HG03097 (cell line): ENCODE measurements around the gene PHC2.

ENCODE experiments used
- ATAC-seq: cut with Tn5 transposase; IDR thresholded peaks from one replicate; pipeline ENCODE4 v1.9.1; 2021; ENCODE audit not compliant: unreplicated experiment, low FRiP score

The PHC2 gene

DNA sequence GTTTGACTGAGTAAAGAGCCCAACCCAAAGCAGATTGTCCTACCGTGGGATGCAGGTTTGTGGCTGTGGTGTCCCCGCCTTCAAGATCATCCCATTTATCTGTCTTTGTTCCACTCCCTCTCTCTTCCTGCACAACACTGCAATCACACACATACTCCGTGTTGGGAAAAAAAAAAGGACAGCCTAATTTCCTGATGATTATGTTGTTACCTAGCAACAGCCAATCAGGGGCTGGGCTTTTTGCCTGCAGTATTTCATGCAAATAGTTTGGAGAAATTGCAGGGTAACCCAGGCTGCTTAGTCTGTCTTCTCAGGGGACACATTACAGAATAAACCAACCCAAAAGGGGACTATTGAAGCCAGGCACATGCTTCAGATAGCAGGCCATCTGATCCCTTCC is 38.3 kb downstream of the PHC2 start:
- ATAC-seq = no peak

DNA sequence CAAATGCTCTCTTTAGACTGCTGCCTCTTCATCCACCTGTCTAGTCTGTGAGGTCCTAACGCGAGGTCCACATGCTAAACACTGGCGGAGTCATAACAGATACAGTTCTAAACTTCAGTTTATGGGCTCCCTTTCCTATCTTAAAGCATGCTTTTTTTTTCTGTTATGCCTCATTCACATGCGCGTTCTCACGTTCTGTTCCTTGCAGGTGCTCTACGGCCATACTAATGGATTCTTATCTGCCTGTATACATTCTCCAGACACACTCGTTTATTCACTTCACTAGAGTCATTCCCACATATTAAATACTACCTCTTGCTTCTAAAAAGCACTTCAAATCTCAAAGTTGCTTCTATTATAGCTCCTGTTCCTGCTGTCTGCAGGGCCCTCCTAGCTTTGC is 38.7 kb downstream of the PHC2 start:
- ATAC-seq = no peak

DNA sequence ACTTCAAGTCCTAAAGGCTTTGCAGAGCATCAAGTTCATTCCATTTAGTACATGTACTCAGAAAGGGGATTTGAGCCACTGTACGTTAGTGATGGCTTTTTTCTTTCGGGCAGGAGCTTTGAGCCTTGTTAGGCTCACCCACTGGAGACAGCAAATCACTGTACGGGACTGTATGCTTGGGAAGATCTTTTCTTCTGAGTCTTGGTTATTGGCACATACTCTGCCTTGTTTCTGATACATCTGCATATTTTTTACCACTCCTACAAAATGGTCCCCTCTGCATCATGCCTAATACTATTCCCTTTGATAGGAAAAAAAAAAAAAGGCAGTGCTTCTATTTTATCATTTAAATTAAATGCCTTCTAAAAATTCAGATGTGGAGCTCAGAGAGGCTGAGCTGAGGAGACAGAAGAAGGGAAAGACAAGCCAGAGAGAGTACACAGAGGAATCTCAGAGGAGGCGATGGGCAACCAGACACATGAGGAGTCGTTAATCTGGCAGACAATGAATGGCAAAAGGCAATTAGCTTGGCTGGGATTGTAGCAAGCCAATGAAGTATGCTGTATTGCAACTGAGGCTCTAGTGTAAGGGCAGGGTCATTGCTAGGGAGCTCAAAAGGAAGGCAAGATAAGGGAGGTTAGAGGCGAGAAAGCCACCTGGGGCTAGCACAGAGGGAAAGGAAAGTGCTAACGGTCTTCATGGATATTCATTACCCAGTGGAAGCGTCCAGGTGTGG is 39.4 kb downstream of the PHC2 start:
- no peak for ATAC-seq

DNA sequence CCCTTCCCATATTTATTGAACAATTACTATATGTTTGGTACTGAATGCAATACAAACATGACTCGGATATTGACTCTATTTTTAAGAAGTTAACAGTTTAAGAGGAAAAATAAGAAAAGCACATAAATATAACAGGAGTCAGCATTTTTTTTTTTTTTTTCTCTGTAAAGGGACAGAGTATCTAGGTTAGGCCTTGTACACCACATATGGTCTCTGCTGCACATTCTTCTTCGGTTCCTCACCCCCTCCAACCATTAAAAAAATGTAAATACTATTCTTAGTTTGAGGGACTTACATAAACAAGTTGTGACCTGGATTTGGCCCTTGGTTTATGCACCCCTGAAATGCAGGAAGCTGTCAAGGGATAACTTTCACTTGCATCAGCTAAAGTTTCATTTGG is 40.4 kb downstream of the PHC2 start:
- ATAC-seq = no peak

DNA sequence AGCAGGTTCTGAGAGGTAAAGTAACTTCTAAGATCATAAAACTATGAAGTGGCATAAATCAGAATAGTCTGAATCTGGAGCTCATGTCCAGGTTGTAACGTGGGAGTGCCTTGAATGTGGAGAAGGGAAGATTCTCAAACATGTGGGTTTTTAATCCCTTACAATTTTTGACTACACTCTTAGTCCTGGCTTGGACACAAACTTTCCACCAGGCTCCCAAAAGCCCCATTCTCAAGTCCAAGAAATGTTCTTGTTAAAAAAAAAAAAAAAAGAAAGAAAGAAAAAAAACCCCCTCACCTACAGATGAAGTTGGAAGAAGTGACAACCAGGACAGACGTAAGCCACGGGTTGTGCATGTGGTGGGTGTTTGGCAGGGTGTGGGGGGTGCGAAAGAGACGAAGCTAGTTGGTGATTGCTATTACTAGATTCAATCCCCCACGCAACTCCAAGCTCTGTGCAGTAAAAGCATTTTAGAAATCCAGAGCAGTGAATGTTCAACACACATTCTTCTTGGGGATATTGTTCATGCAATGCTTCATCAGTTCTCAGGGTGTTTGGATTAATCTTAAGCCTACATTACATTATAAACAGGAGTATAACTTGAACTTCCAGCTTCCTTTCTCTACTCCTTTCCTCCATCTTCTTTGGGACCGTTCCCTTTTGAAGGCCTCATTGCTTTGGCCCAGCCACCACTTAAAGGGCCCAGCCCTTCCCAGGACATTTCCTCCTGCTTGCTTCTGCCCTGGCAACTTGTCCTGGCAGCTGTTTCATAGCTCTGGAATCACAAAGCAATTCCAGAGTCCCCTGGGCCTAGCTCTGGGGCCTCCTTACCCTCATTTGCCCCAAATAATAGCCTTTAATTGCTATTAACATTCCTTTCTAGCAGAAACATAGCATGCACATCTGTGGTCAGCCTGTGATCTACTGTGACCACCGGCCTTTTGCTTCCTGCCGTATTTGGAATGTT is 41.8 kb downstream of the PHC2 start:
- no peak for ATAC-seq

DNA sequence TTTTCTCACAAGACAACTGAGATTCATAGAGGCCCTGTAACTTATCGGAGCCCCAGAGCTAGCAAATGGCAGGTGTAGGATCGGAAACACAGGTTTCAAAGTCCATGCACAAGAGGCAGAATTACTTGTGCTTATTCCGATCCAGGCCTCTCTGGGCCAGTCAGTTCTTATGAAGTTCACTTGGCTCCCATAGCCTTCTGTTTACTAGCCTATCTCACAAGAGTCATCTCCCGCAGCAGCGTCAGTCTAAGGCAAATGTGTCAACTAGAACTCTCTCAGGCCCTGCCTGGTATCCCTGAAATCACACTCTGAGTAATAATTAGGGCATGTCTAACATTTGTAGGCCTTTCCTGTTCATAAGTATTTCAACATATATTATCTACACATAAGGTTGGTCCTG is 43.3 kb downstream of the PHC2 start:
- no peak for ATAC-seq

DNA sequence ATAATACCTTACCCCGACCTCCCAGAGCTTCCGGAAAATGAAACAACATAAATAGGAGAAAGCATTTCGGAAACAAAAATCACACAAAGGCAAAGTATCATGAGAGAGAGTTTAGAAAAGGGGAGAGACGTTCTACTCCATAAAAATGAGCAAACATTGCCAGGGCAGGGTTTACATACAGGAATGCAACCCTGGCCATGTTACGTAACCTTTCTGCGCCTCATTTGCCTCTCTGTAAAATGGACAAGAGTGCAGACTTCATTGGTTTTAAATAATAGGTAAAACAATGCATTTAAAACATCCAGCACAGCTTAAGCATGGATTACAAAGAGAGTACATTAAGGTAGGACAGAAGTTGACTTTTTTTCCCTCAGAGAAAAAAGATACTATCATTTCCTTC is 45.6 kb downstream of the PHC2 start:
- no peak for ATAC-seq

DNA sequence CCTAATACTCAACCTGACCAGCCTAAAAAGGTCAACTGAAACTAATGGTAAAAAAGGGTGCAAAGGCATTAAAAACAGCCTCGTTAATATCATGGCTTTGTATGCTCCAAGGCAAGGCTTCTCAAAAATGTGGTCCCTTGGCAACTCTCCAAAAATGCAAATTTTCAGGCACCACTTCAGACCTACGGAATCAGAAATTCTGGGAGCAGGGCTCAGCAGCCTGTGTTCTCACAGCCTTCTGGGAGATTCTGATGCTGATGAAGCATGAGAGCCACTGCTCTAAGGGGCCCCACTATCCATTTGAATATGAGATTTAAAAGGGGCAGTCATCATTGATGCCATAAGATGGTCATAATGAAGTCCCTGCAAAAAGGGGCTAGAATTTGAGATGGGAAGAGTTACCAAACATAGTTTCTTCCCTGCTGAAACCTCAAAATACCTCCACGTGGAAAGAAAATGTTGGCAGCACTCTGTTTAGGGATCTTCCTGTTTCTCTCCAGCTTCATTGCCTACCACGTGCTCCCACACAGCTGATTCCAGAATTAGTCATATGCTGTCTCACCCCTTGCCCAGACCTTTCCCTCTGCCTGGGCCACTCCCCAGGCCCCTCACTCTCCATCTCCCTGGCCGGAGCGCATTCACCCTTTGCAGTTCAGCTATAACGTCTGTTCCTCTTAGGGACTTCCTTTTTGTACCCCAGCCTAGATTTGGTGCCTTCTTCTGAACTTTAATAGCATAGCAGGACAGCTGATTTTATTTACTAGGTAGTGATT is 46.7 kb downstream of the PHC2 start:
- no peak for ATAC-seq

DNA sequence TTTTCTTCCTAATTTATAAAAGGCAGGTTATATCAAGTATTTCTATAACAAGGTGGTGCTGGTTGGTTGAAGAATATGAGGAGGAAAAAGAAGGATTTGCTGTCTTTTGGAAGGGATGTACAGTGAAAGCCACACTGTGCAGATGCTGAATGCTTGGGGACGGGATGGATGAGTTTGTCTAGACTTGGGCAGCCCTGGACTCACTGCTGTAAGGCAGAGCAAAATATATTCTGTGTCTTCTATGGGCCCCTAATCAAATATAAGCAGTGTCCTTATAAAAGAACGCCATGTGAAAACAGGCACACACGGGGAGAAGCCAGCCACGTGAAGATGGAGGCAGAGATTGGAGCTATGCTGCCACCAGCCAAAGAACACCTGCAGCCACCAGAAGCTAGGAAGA is 47.4 kb downstream of the PHC2 start:
- ATAC-seq = no peak

DNA sequence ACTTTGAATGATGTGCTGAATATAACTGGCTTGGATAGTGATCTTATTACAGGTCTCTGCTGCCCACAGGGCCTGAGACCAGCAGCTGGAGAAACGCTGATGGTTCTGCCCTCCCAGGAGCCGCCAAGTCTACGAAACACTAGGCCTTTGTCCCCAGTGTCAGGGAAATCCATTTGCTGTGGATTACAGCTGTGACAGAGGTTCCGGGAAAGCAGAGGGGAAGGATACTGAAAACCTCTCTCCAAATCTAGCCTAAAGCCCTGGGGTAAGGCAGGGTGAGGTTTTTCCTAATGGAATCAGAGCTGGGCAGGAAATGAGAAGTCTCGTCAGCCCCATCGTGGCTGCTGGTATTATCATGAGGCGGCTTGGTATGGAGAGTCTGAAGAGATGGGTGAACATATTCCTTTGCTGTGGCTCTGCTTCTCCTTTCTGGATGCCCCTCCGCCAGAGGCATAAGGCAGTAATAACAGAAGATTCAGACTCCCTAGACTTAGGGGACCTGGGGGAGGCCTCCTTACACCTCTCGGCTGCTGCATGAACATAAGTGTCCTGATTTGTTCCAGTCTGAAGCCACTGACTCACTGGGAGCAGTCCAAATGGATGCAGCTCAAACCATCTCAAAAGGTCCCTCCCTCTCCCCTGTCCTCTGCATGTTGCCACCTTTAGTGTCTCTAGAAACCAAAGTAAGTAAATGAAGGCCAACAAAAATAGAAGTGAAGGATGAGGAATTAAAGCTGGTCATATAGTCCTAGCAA is 48.1 kb downstream of the PHC2 start:
- ATAC-seq = no peak

DNA sequence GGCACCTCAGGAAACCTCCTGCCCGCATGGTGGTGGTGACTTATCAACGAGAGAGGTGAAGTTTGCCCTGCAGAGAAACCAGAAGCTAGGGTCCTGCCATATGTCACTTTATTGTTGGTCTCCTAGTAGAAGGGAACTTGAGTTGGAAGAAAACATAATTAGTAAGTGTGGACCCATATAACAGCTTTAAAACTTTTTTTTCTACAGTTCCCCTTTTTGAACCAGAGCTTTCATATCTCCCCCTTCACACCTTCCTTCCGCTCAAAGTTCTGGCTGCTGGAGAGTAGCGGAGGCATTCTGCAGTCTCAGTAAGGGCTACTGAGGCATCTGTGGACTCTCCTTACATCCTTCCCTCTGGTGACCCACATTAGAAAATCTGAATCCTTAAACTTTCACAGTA is 48.9 kb downstream of the PHC2 start:
- no peak for ATAC-seq

DNA sequence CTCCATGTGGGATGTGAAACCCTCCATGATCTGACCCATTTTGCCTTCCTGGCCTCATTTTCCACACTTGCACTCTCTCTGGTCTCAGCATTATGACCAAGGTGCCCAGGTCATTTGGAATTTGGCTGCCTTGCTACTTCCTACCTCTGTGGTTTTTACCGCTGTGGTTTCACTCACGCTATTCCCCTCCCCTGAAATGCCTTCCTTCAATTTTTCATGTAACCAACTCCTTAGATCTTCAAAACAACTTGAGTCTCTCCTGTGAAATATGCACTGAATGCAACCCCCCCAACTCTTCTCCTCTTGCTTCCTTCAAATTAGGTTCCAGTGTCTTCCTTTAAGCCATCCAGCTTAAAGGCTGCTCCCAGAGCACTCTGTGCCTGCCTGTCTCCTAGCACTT is 50.1 kb downstream of the PHC2 start:
- no peak for ATAC-seq

DNA sequence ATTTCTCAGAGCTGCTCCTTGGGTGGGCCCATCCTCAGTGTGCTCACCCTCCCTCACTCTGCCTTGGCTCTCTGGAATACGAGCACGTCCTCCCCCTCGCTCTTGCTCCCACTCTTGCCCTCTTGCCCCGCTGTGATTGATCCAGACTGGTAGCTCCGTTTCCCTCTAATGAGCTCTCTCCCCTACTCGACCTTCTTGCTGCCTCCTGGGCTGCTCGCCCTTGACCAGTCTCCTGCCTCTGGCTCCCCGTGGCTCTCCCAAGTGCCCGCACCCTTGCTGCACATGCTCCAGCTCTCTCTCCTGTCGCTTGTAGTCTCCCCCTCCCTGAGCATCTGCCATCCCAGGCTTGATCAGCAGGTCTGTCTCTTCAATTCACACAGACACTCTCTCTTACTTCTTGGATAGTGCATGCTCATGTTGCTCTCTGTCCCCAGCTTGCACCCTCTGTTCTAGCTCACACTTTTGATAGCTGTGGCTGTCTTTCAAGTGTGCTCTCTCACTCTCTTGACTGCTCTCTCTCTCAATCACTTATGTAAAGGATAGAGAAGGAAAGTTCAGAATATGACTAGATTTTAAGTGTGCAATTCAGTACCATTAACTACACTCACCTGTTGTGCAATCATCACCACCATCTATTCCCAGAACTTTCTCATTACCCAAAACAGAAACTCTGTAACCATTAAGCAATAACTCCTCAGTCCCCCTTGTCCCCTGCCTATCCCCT is 51.1 kb downstream of the PHC2 start:
- no peak for ATAC-seq

DNA sequence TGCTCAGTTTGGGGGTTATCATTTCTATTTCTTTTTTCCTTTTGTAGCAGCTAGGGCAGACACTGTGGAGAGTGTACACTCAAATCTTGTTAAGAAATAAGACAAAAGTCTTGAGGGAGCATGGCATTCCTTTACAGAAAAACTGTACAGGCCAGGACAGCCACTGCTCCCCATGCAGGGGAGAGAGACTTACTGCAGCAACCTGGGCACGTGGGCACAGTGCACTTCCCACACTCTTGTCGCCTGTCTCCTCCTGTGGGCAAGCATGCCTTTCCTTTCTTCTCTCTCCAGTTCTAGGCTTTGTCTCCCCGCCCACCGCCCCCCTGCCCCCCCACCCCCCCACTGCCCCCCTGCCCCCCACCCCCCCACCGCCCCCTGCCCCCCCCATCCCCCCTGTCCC is 51.9 kb downstream of the PHC2 start:
- no peak for ATAC-seq

DNA sequence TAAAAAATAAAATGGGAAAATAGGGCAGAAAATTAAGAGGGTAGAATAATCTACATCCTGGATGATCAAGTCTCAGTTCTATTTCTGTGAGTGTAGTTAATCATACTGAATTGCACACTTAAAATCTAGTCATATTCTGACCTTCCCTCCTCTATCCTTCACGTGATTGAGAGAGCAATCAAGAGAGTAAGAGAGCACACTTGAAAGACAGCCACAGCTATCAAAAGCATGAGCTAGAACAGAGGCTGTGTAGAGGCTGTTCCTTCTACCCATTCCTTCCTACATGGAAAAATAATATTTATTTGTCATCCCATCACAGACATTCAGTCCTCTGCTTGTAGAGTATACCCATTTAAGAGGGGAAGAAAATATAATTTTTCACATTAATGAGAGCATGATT is 52.4 kb downstream of the PHC2 start:
- ATAC-seq = no peak

DNA sequence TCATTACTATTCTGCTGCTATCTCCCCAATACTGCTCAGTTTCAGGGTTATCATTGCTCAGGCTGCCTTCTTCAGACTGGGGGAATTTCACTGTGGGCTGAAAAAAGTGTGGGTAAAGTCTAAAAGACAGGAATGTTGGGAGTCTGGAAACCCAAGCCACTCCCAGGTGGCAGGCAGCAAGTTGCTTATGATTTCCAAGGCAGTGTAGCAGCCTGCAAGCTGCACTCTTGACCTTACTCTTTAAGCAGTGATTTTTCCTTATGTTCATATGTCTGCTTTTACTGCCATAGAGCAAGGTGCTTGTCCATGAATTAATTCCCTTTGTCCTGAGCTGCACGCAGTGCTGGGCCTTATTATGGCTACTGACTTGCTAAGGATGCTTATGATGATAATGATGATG is 53.1 kb downstream of the PHC2 start:
- no peak for ATAC-seq

DNA sequence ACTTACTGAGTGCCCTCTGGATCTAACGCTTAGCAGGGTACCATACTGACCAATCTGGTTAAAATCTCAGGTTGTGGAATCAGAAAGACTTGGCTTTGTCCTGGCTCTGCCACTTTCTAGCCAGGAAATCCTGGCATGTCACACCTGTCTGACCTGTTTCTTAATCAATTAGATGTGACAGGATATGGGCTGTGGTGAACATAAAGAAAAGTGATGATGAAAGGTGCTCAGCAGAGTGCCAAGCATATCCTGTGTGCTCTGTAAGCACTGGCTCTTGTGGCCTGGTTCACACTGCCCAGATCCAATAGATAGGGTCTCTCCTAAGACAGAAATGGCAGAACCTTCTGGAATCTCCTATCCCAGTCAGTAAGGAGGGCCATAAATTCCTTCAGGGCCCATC is 53.9 kb downstream of the PHC2 start:
- no peak for ATAC-seq

DNA sequence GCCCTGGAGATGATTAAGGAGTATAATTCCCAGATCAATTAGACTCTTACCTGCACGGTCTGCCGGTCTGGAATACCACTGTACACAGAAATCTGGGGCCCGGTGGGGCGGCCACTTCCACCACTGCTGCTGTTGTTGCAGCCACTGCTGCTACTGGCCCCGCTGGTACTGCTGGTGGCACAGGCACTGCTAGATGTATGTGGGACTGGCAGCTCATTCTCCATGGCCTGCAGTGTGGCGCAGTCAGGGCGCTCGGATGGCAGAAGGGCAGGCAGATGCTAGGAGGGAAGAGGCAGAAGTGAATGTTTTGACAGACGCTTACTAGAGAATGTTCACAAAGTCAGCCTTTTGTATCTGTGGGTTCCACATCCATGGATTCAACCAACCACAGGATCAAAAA is 55.6 kb downstream of the PHC2 start:
- no peak for ATAC-seq

DNA sequence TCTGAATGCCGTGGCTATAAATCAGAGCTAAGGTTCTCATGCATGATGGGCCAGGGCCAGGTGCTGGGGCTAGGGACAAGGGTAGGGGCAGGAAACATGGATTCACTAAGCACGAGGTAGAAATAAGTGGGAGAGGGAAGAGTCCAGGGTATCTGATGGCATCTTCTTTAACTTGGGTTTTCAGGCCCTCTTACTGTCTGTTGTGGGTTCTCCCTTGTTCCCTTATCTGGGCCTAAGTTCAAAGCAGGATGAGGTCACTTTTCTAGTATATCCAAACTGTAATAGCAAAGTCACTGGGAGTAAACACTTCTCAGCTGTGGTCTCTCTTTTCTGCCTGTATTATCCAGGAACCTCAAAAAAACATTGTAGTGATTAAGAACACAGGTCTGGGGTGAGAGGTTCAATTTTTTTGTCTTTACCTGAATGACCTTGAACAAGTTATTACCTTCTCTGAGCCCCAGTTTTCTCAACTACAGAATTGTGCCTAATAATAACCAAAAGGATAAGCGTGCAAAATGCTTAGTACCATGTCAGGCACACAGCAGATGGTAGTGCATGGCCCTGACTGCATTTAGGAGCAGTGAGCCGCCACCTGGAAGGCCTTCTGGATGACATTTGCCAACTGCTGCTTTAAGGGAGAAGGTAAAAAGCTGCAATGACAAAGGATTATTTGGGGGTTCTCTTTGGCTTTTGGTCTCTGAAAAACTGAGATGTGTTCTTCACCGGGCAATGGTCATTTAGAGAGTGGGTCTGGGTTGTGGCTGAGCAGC is 56.4 kb downstream of the PHC2 start:
- no peak for ATAC-seq
